ENCODE data around the gene SLC13A2. TPM values are rescaled to one million over a fixed set of nuclear protein-coding genes. Genes with fewer than 3 reads are reported as not detected.

SLC13A2 gene
- total RNA-seq, 2 experiments from 2014 or later: not detected

DNA sequence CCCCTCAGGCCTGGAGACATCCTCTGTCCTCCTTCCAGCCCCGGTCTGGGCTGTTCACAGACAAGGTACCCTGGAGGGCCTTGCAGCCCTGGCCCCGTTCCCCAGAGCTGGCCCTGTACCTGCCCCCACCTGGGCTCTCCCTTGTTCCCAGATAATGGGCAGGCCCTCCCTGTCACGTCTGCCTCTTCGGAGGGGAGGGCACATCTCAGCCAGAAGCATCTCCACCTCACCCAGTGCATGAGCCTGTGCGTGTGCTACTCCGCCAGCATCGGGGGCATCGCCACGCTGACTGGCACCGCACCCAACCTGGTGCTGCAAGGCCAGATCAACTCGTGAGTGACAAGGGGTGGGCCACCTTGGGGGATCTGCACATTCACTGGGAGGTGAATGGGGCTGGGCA is 17.8 kb downstream of the SLC13A2 start:
- Mint-ChIP-seq H3K36me3 (ENCODE audit: low read depth) (no peaks in the 10 kb centered on the region), H3K9me3 (no peaks in the 10 kb centered on the region), H3K4me3 (no peak overlapping the region), H3K27ac (no peak overlapping the region), H3K4me1 (ENCODE audit: low read depth) (no peaks in the 10 kb centered on the region), H3K27me3 (no peaks in the 10 kb centered on the region)
- Histone ChIP-seq H3K27ac (ENCODE audit: low read depth in 1 of 2, low read length in 2 of 2) (no peak overlapping the region), H3K36me3 (ENCODE audit: insufficient read depth, low read length) (no peaks in the 10 kb centered on the region), H3K9me3 (ENCODE audit: control insufficient read depth in 1 of 2, insufficient read depth in 1 of 2, low read length in 2 of 2) (no peaks in the 10 kb centered on the region), H3K27me3 (ENCODE audit: control insufficient read depth in 1 of 2, insufficient read depth in 2 of 2, low read length in 2 of 2) (peaks cover 0 to 6% of the 10 kb centered on the region in 2 experiments), H3K4me3 (ENCODE audit: low read length) (no peak overlapping the region), H3K4me1 (ENCODE audit: insufficient read depth, low read length) (no peaks in the 10 kb centered on the region)
- ATAC-seq (ENCODE audit: poor library complexity) (no peak), DNase-seq (no peak)
- TF ChIP-seq, protein P1, sequence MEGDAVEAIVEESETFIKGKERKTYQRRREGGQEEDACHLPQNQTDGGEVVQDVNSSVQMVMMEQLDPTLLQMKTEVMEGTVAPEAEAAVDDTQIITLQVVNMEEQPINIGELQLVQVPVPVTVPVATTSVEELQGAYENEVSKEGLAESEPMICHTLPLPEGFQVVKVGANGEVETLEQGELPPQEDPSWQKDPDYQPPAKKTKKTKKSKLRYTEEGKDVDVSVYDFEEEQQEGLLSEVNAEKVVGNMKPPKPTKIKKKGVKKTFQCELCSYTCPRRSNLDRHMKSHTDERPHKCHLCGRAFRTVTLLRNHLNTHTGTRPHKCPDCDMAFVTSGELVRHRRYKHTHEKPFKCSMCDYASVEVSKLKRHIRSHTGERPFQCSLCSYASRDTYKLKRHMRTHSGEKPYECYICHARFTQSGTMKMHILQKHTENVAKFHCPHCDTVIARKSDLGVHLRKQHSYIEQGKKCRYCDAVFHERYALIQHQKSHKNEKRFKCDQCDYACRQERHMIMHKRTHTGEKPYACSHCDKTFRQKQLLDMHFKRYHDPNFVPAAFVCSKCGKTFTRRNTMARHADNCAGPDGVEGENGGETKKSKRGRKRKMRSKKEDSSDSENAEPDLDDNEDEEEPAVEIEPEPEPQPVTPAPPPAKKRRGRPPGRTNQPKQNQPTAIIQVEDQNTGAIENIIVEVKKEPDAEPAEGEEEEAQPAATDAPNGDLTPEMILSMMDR (IDR thresholded peaks at IDR 0.05): no peak
- ChIA-PET POLR2A (no interaction called here), CTCF (no interaction called here)
- intact Hi-C loops (cut with DNase I, micrococcal nuclease): no loop called here

DNA sequence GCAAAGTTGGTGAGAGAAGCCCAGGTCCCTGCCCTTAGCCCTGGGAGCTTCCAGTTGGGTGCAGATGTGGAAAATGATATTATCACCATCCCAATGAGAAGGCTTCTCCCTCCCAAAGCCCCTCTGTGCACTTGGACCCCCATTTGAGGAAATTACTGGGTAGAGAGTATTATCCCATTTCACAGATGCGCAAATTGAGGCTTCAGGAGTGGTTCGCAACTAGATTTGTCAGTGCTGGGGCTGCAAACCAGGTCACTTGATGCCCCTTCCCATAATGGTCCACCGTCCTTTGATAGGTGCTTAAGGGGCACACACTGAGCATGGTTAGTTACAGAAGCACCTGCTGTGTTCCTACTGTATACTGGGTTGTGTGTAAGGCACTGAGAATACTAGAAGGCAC is 18.4 kb downstream of the SLC13A2 start:
- ChIA-PET POLR2A (no interaction called here), CTCF (no interaction called here)
- H3K4me3 ChIP-seq (ENCODE audit: low read length): no peak overlapping the region
- no peaks in the 10 kb centered on the region for H3K9me3 ChIP-seq (ENCODE audit: control insufficient read depth in 1 of 2, insufficient read depth in 1 of 2, low read length in 2 of 2)
- no peaks in the 10 kb centered on the region for H3K36me3 ChIP-seq (ENCODE audit: insufficient read depth, low read length)
- no peak overlapping the region for H3K27ac Mint-ChIP-seq
- H3K4me1 ChIP-seq (ENCODE audit: insufficient read depth, low read length): no peaks in the 10 kb centered on the region
- no peak for DNase-seq
- no peaks in the 10 kb centered on the region for H3K27me3 Mint-ChIP-seq
- intact Hi-C loops (cut with DNase I, micrococcal nuclease): no loop called here
- H3K27ac ChIP-seq (ENCODE audit: low read depth in 1 of 2, low read length in 2 of 2): no peak overlapping the region
- no peaks in the 10 kb centered on the region for H3K36me3 Mint-ChIP-seq (ENCODE audit: low read depth)
- TF ChIP-seq, protein P1 (IDR thresholded peaks at IDR 0.05): no peak
- H3K27me3 ChIP-seq (ENCODE audit: control insufficient read depth in 1 of 2, insufficient read depth in 2 of 2, low read length in 2 of 2): peaks cover 0 to 6% of the 10 kb centered on the region in 2 experiments
- ATAC-seq (ENCODE audit: poor library complexity): no peak
- no peak overlapping the region for H3K4me3 Mint-ChIP-seq
- H3K4me1 Mint-ChIP-seq (ENCODE audit: low read depth): no peaks in the 10 kb centered on the region
- no peaks in the 10 kb centered on the region for H3K9me3 Mint-ChIP-seq

DNA sequence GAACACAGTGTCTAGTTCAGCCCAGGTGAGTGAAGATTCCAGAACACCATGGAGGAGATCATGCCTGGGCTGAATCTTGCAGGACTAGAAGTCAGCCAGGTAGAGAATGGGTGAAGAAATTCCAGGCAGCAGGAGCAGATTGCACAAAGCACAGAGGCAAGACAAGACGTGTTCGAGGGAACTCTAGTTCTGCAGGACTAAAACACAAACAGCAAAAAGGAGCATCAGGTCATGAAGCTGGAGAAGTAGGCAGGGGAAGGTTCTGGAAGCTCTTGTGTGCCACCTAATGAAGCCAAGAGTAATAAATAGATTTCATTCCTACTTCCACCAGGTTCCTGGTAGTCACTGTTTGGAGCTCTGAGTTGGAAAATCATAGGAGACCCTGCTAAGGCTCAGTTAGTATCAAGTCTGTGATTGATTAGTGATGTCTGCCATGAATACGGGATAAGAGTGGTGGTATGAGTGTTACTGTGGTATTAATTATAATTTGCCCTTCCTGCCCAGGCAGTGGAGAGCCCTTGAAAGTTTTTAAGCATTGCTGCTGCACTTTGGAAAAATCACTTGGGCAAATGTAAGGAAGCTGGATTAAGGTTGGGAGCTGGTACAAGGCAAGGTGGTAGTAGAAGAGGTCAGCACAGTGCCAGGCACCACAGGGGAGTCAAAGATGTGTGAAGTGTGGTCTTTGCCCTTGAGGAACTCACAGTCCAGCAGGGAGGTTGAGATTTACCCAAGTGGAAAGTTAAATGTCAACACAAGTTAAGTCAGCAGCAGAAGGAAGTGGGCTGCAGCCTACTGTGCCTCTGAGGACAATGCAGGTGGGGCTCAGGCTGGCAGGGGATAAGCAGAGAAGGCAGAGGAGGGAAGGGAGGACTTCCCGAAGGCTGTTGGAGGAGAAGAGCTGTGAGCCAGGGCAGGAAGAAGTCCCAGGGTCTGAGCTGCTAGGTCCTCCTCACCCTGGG is 19.2 kb downstream of the SLC13A2 start:
- H3K4me3 Mint-ChIP-seq: no peak overlapping the region
- Histone ChIP-seq H3K4me3 (ENCODE audit: low read length) (no peak overlapping the region), H3K4me1 (ENCODE audit: insufficient read depth, low read length) (no peaks in the 10 kb centered on the region), H3K9me3 (ENCODE audit: control insufficient read depth in 1 of 2, insufficient read depth in 1 of 2, low read length in 2 of 2) (no peaks in the 10 kb centered on the region), H3K27me3 (ENCODE audit: control insufficient read depth in 1 of 2, insufficient read depth in 2 of 2, low read length in 2 of 2) (peaks cover 0 to 6% of the 10 kb centered on the region in 2 experiments), H3K36me3 (ENCODE audit: insufficient read depth, low read length) (no peaks in the 10 kb centered on the region), H3K27ac (ENCODE audit: low read depth in 1 of 2, low read length in 2 of 2) (no peak overlapping the region)
- DNase-seq (no peak), ATAC-seq (ENCODE audit: poor library complexity) (no peak)
- ChIA-PET POLR2A (no interaction called here), CTCF (no interaction called here)
- intact Hi-C loops (cut with DNase I, micrococcal nuclease): no loop called here
- TF ChIP-seq, protein P1 (IDR thresholded peaks at IDR 0.05): no peak
- H3K4me1 Mint-ChIP-seq (ENCODE audit: low read depth): no peaks in the 10 kb centered on the region
- no peaks in the 10 kb centered on the region for H3K27me3 Mint-ChIP-seq
- no peak overlapping the region for H3K27ac Mint-ChIP-seq
- H3K36me3 Mint-ChIP-seq (ENCODE audit: low read depth): no peaks in the 10 kb centered on the region
- no peaks in the 10 kb centered on the region for H3K9me3 Mint-ChIP-seq
